CD14-positive monocyte (primary cell): Measurements from ENCODE around the gene SARNP. TPM values are rescaled to one million over a fixed set of nuclear protein-coding genes. Genes with fewer than 3 reads are reported as not detected.
A peak's percentile ranks its signal among the peaks of the same experiment; 100 is the strongest.

Source experiments
- DNase-seq, 3 donors: peaks; one replicate each; pipeline ENCODE4 v3.0.0-alpha.2; 2011 to 2022
- H2AFZ ChIP-seq: 2 replicates; pipeline ENCODE4 v1.6.0; 2012; ENCODE audit warnings: mild to moderate bottlenecking, low read depth, low read length, inconsistent platforms; ENCODE audit not compliant: insufficient read depth, poor library complexity, severe bottlenecking
- H3K27ac ChIP-seq, 2 donors: 1 replicate in 1 of 2; 2 replicates in 1 of 2; pipeline ENCODE4 v1.5.1; 2012 to 2013; ENCODE audit warnings: low read length in 2 of 2, control low read depth in 1 of 2, inconsistent platforms in 1 of 2, low read depth in 1 of 2, mild to moderate bottlenecking in 1 of 2
- H3K27me3 ChIP-seq, 2 donors: one replicate each; pipeline versions ENCODE4 v1.6.0 to v1.6.1; 2011 to 2013; ENCODE audit warnings: low read length in 2 of 2; ENCODE audit not compliant: control insufficient read depth in 2 of 2, insufficient read depth in 2 of 2
- H3K36me3 ChIP-seq, 2 donors: replicated peaks in 1 of 2; 1 replicate in 1 of 2; 2 replicates in 1 of 2; pipeline versions ENCODE4 v1.5.1 to v1.6.1; 2012 to 2013; ENCODE audit warnings: low read length in 2 of 2, control low read depth in 1 of 2, inconsistent platforms in 1 of 2, mild to moderate bottlenecking in 1 of 2; ENCODE audit not compliant: insufficient read depth in 2 of 2, control insufficient read depth in 1 of 2
- H3K4me1 ChIP-seq, 2 donors: 1 replicate in 1 of 2; 2 replicates in 1 of 2; pipeline versions ENCODE4 v1.5.1 to v1.6.1; 2012 to 2013; ENCODE audit warnings: low read length in 2 of 2, control low read depth in 1 of 2, inconsistent platforms in 1 of 2, mild to moderate bottlenecking in 1 of 2, moderate library complexity in 1 of 2; ENCODE audit not compliant: insufficient read depth in 2 of 2, control insufficient read depth in 1 of 2
- H3K4me2 ChIP-seq: replicated peaks from 2 replicates; pipeline ENCODE3; 2012; ENCODE audit warnings: low read length, moderate library complexity, mild to moderate bottlenecking; ENCODE audit not compliant: poor library complexity, severe bottlenecking; ENCODE audit errors: extremely low read depth
- H3K4me3 ChIP-seq, 3 experiments: fragments of 200-600 bp in 1 of 3; sonication (generic) in 1 of 3; replicated peaks in 1 of 3; 1 replicate in 2 of 3; 2 replicates in 1 of 3; pipeline ENCODE4 v1.5.1; 2011 to 2013; ENCODE audit warnings: low read length in 3 of 3, mild to moderate bottlenecking in 3 of 3, control low read depth in 2 of 3, low read depth in 2 of 3, inconsistent platforms in 1 of 3, moderate library complexity in 1 of 3
- H3K79me2 ChIP-seq: 2 replicates; pipeline ENCODE4 v1.6.0; 2012; ENCODE audit warnings: mild to moderate bottlenecking, control low read depth, inconsistent platforms, low read length, moderate library complexity; ENCODE audit not compliant: insufficient read depth
- H3K9ac ChIP-seq: 2 replicates; pipeline ENCODE4 v1.6.0; 2017; ENCODE audit warnings: low read length, mild to moderate bottlenecking; ENCODE audit not compliant: insufficient read depth, poor library complexity, severe bottlenecking
- H3K9me3 ChIP-seq, 2 donors: replicated peaks in 1 of 2; 1 replicate in 1 of 2; 2 replicates in 1 of 2; pipeline versions ENCODE4 v1.5.1 to v1.6.1; 2012 to 2013; ENCODE audit warnings: low read length in 2 of 2, control low read depth in 1 of 2; ENCODE audit not compliant: control insufficient read depth in 1 of 2, insufficient read depth in 1 of 2
- H4K20me1 ChIP-seq: 2 replicates; pipeline ENCODE4 v1.6.0; 2012; ENCODE audit warnings: mild to moderate bottlenecking, low read length, control low read depth, moderate library complexity; ENCODE audit not compliant: insufficient read depth
- H3K27ac Mint-ChIP-seq, 7 donors: one replicate each; pipeline ENCODE4 v1.8.0; 2020; ENCODE audit warnings: mild to moderate bottlenecking in 7 of 7, mixed read lengths in 7 of 7, moderate library complexity in 6 of 7, inconsistent platforms in 2 of 7
- H3K27me3 Mint-ChIP-seq, 3 donors: one replicate each; pipeline ENCODE4 v1.8.0; 2021 to 2022; ENCODE audit warnings: low read depth in 3 of 3, mild to moderate bottlenecking in 3 of 3, mixed read lengths in 3 of 3, moderate library complexity in 3 of 3, inconsistent platforms in 1 of 3
- H3K36me3 Mint-ChIP-seq, 2 donors: one replicate each; pipeline ENCODE4 v1.8.0; 2020; ENCODE audit warnings: mixed read lengths in 2 of 2, inconsistent platforms in 1 of 2, mild to moderate bottlenecking in 1 of 2
- H3K4me1 Mint-ChIP-seq: one replicate; pipeline ENCODE4 v1.8.0; 2020; ENCODE audit warnings: mild to moderate bottlenecking, mixed read lengths
- H3K4me3 Mint-ChIP-seq, 2 donors: one replicate each; pipeline ENCODE4 v1.8.0; 2020; ENCODE audit warnings: mild to moderate bottlenecking in 2 of 2, mixed read lengths in 2 of 2, moderate library complexity in 1 of 2
- H3K9me3 Mint-ChIP-seq, 7 donors: one replicate each; pipeline ENCODE4 v1.8.0; 2020 to 2022; ENCODE audit warnings: mixed read lengths in 7 of 7, mild to moderate bottlenecking in 6 of 7, moderate library complexity in 6 of 7, inconsistent platforms in 2 of 7
- CTCF ChIP-seq: fragments of 200-600 bp; IDR thresholded peaks from one replicate; pipeline ENCODE4 v1.8.0; 2022; ENCODE audit warnings: antibody characterized with exemption, mild to moderate bottlenecking
- WGBS: methylation state at CpG from one replicate; pipeline ENCODE4 v1.1.5; 2013; ENCODE audit warnings: missing lambda C conversion rate; ENCODE audit not compliant: insufficient coverage; 5-methylcytosine and 5-hydroxymethylcytosine counted together
- intact Hi-C, 2 donors: fragments of 100-400 bp; cut with micrococcal nuclease; formaldehyde crosslinking; loops; one replicate each; pipeline versions ENCODE4 v1.15.0 to v1.15.1; 2023
- polyA plus RNA-seq, 3 donors: library from polyadenylated mRNA; depleted of rRNA in 1 of 3; unstranded in 2 of 3; stranded (reverse) in 1 of 3; fragments of 300-500 nt in 2 of 3; fragments of >200 nt in 1 of 3; fragmentation: Illumina TruSeq in 2 of 3; gene quantifications; 1 replicate in 2 of 3; 2 replicates in 1 of 3; pipeline ENCODE4 v1.2.3, GENCODE V29; 2012 to 2021

Gene SARNP
- polyA plus RNA-seq, 3 donors = 28.9 to 139 (median 98.6) TPM

GRCh38 chr12:55729819-55730818 is 87.4 kb downstream of the SARNP start:
- Mint-ChIP-seq H3K4me1 (peaks cover 38% of the 10 kb centered on the region), H3K27me3 (peaks cover 0 to 5% (median 0%) of the 10 kb centered on the region in 3 donors), H3K27ac (peak overlapping the region; percentile 96 to 99 (median 97)), H3K4me3 (peak overlapping the region; percentile 90 to 95), H3K36me3 (peaks cover 24 to 25% of the 10 kb centered on the region in 2 donors), H3K9me3 (no peaks in the 10 kb centered on the region)
- Histone ChIP-seq H3K79me2 (peaks cover 40% of the 10 kb centered on the region), H4K20me1 (peaks cover 27% of the 10 kb centered on the region), H2AFZ (peak overlapping the region; percentile 58), H3K9ac (peak overlapping the region; percentile 98), H3K4me3 (peak overlapping the region; percentile 65 to 90 (median 82)), H3K4me1 (peaks cover 29 to 32% of the 10 kb centered on the region in 2 donors), H3K4me2 (peak overlapping the region; percentile 97), H3K27ac (peak overlapping the region; percentile 99), H3K27me3 (no peaks in the 10 kb centered on the region), H3K9me3 (no peaks in the 10 kb centered on the region), H3K36me3 (peaks cover 13 to 20% of the 10 kb centered on the region in 2 donors)
- intact Hi-C loops = loop anchor here in 1 of 2 donors (1.0 to 5.0 kb wide), 2 partner anchors 8 to 312 kb away; partner anchors contain the start of gene RPS26
- 0% methylated on average over 11 of the region's 19 CpGs for WGBS
- no peak for TF ChIP-seq CTCF
- peak in 2 of 3 donors; percentile 41 to 50 for DNase-seq
